Glutamatergic neuron (in vitro differentiated cells): ENCODE data around the gene IKZF3. TPM values are rescaled to one million over a fixed set of nuclear protein-coding genes. Genes with fewer than 3 reads are reported as not detected.

Source experiments
- DNase-seq: peaks from one replicate; pipeline ENCODE4 v3.0.0; 2022
- H3K27ac Mint-ChIP-seq: one replicate; pipeline ENCODE4 v1.8.0; 2020; ENCODE audit warnings: mild to moderate bottlenecking, mixed read lengths, inconsistent platforms; ENCODE audit not compliant: unreplicated experiment
- H3K27me3 Mint-ChIP-seq: one replicate; pipeline ENCODE4 v1.8.0; 2020; ENCODE audit warnings: mild to moderate bottlenecking, moderate library complexity, mixed read lengths, inconsistent platforms; ENCODE audit not compliant: unreplicated experiment
- H3K36me3 Mint-ChIP-seq: one replicate; pipeline ENCODE4 v1.8.0; 2020; ENCODE audit warnings: mild to moderate bottlenecking, mixed read lengths, inconsistent platforms; ENCODE audit not compliant: unreplicated experiment
- H3K4me1 Mint-ChIP-seq: one replicate; pipeline ENCODE4 v1.8.0; 2020; ENCODE audit warnings: mild to moderate bottlenecking, low read depth, mixed read lengths, inconsistent platforms; ENCODE audit not compliant: unreplicated experiment
- H3K4me3 Mint-ChIP-seq: one replicate; pipeline ENCODE4 v1.8.0; 2020; ENCODE audit warnings: mild to moderate bottlenecking, mixed read lengths, inconsistent platforms; ENCODE audit not compliant: unreplicated experiment
- H3K9me3 Mint-ChIP-seq: one replicate; pipeline ENCODE4 v1.8.0; 2020; ENCODE audit warnings: mild to moderate bottlenecking, moderate library complexity, mixed read lengths, inconsistent platforms; ENCODE audit not compliant: unreplicated experiment
- total RNA-seq: library from RNA; stranded (reverse); fragmentation: NEBNext Ultra II Directional; extraction: Animal tissue kit (Norgen Biotek cat#: 25700); gene quantifications from one replicate; pipeline ENCODE4 v1.2.1, GENCODE V29; 2021; ENCODE audit not compliant: unreplicated experiment
- TF ChIP-seq, protein P1 (sequence below): fragments of 200-600 bp; sonication (generic); IDR thresholded peaks from one replicate; pipeline ENCODE4 v1.5.0; 2021; ENCODE audit not compliant: partially characterized antibody, unreplicated experiment

IKZF3 gene
- total RNA-seq, 1 donor from 2014 or later: not detected

DNA sequence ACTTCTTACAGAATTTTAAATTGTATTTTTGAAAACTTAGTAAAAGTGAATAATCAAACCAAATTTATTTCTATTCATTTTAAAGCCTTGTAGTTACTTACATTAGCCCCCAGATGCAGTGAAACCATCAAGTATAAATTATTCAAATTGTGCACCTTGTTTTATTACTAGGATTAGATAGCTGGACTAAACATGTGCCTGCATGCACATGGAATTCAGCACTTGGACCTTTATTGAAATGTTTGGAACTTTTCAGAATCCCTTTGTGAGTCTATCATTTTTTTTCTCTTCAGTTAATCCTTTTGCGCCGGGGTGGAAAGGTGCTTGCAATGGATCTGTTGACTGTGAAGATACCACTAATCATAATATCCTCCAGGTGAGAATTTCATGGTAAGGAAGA is 8.6 kb upstream of the IKZF3 start:
- Mint-ChIP-seq H3K4me1 (no peaks in the 10 kb centered on the region), H3K9me3 (no peaks in the 10 kb centered on the region), H3K27me3 (peaks cover 2% of the 10 kb centered on the region), H3K4me3 (no peak overlapping the region), H3K27ac (no peak overlapping the region), H3K36me3 (peaks cover 3% of the 10 kb centered on the region)
- TF ChIP-seq, protein P1, sequence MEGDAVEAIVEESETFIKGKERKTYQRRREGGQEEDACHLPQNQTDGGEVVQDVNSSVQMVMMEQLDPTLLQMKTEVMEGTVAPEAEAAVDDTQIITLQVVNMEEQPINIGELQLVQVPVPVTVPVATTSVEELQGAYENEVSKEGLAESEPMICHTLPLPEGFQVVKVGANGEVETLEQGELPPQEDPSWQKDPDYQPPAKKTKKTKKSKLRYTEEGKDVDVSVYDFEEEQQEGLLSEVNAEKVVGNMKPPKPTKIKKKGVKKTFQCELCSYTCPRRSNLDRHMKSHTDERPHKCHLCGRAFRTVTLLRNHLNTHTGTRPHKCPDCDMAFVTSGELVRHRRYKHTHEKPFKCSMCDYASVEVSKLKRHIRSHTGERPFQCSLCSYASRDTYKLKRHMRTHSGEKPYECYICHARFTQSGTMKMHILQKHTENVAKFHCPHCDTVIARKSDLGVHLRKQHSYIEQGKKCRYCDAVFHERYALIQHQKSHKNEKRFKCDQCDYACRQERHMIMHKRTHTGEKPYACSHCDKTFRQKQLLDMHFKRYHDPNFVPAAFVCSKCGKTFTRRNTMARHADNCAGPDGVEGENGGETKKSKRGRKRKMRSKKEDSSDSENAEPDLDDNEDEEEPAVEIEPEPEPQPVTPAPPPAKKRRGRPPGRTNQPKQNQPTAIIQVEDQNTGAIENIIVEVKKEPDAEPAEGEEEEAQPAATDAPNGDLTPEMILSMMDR: peak; percentile 61
- no peak for DNase-seq

DNA sequence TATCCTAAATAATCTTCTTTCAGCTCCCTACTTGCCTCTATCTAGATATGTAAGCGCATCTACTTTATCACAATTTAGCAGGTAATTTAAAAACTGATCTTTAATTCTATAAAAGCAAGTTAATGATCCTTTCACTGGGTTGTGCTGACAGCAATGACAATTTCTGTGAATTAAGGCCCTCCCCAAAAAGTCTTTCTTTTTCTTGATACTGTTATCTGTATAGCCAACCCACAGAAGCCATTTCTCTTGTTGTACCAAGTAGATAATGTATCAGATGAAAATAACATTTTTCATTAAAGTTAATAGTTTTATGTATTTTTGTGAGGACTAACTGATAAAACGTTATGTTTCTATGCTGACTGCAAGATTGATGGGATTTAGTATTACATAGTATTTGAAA is 7.7 kb upstream of the IKZF3 start:
- TF ChIP-seq, protein P1: no peak
- DNase-seq: no peak
- H3K27me3 Mint-ChIP-seq: peaks cover 6% of the 10 kb centered on the region
- no peak overlapping the region for H3K4me3 Mint-ChIP-seq
- H3K9me3 Mint-ChIP-seq: no peaks in the 10 kb centered on the region
- H3K4me1 Mint-ChIP-seq: no peaks in the 10 kb centered on the region
- H3K27ac Mint-ChIP-seq: no peak overlapping the region
- H3K36me3 Mint-ChIP-seq: peaks cover 10% of the 10 kb centered on the region

DNA sequence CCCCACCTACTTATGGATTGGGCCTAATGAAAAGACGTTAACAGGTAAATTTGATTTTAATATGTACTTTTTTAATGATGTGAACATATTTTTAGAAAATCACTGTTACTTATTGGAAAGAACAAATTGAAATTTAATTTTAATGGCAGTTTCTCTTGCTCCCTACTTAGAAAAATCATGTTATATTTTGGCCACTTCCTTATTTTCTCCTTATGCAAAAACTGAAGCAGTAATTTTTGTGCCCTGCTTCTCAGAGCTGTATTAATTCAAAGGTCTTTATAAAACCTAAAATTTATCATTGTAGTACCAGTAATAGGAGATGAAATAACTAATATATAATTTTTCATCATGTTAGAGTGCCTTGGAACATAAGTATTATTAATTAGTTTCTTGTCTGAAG is 6.7 kb upstream of the IKZF3 start:
- no peaks in the 10 kb centered on the region for H3K4me1 Mint-ChIP-seq
- peaks cover 10% of the 10 kb centered on the region for H3K36me3 Mint-ChIP-seq
- no peak overlapping the region for H3K27ac Mint-ChIP-seq

DNA sequence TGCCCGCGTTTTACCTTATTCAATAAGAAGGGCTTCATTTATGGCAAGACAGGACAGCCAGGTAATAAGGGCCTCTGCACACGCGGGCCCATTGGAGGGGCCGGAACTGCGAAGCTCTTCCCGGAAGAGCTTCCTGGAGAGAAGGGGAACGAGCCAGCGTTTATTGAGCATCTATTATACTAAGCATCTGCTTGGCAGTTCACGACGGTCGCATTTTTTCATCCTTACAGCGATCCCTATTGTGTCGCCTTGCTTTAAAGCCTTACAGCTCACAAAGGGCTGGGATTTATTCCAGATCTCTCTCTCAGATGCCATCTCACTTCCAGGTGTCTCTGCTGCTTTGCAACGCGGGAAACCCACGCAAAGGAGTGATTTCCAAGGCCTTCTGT is 4.4 kb upstream of the IKZF3 start:
- peaks cover 4% of the 10 kb centered on the region for H3K9me3 Mint-ChIP-seq
- no peaks in the 10 kb centered on the region for H3K4me1 Mint-ChIP-seq
- TF ChIP-seq, protein P1: no peak
- no peak for DNase-seq
- H3K4me3 Mint-ChIP-seq: no peak overlapping the region
- peaks cover 13% of the 10 kb centered on the region for H3K27me3 Mint-ChIP-seq
- no peak overlapping the region for H3K27ac Mint-ChIP-seq
- H3K36me3 Mint-ChIP-seq: peaks cover 10% of the 10 kb centered on the region

More for the DNA sequence above, 6.7 kb upstream of the IKZF3 start:
- Mint-ChIP-seq H3K9me3 (no peaks in the 10 kb centered on the region), H3K4me3 (no peak overlapping the region), H3K27me3 (peaks cover 6% of the 10 kb centered on the region)
- TF ChIP-seq, protein P1: no peak
- no peak for DNase-seq

DNA sequence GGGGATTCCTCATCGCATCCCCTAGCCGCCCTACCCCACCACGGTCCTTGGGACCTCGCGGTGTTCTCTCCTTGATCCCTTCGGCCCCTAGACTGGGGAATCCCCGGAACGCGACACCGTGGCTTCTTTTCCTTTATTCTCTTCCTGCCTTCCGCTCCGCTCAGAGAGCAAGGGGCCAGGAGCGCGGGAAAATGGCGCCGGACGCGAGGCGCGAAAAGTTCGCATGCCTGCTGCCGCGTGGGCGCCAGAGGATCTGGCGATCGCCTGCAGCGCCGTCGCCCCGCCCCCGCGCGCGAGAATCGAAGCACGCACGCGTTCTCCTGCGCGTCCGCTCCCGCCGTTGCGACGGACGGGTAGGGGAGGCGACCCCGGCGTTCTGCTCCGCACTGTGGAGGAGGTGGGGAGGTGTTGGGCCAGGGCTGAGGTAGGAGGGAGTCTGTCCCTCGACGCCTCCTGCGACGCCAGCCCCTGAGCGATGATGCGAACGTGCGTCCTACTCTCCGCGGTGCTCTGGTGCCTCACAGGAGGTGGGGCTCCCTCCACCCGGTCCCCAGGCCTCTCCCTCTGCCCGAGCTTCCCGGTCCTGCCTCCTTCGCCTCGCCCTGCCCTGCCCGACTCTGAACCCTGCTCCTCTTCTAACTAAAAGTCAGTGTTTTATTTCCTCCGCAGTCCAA is 3.9 kb upstream of the IKZF3 start, which contains the start of gene ZPBP2:
TSS of gene ZPBP2 (plus strand) at position 323 of the 674 bp plus-strand sequence. CDS start at position 476, 153 bp downstream.
- no peaks in the 10 kb centered on the region for H3K4me1 Mint-ChIP-seq
- peaks cover 16% of the 10 kb centered on the region for H3K27me3 Mint-ChIP-seq
- H3K36me3 Mint-ChIP-seq: peaks cover 10% of the 10 kb centered on the region
- TF ChIP-seq, protein P1: no peak
- no peak for DNase-seq
- H3K4me3 Mint-ChIP-seq: no peak within 1 kb of the TSS
- H3K9me3 Mint-ChIP-seq: peaks cover 4% of the 10 kb centered on the region
- no peak within 1 kb of the TSS for H3K27ac Mint-ChIP-seq
